Measurements from ENCODE around the gene TRHDE. TPM values are rescaled to one million over a fixed set of nuclear protein-coding genes. Genes with fewer than 3 reads are reported as not detected.

The TRHDE gene
- total RNA-seq, 2 donors from 2014 or later: 10.9 to 73.2 TPM

- Histone ChIP-seq H3K4me3 (peak overlapping the region; percentile 41 to 55), H3K36me3 (replicated peaks in 1 of 2; ENCODE audit: insufficient read depth in 1 of 2, low read depth in 2 of 2) (no peaks in the 10 kb centered on the region), H3K27ac (peak overlapping the region; percentile 86 to 95 (median 92)), H3K27me3 (no peaks in the 10 kb centered on the region), H3K9me3 (no peaks in the 10 kb centered on the region), H3K4me1 (peaks cover 9% of the 10 kb centered on the region)
- ATAC-seq (peak; percentile 5), DNase-seq (peak; percentile 30 to 51 (median 40))
- intact Hi-C loops (cut with DNase I): no loop called here
- 0 to 1% methylated on average over 28 to 71 of the region's 79 CpGs for WGBS, 2 donors
- TF ChIP-seq POLR2A (IDR thresholded peaks at IDR 0.05): peak in 2 of 3 donors; percentile 40 to 53
- peak in 1 of 7 experiments; percentile 6 for TF ChIP-seq CTCF (IDR thresholded peaks at IDR 0.05)
Observed at GRCh38 chr12:72272731-72273498, 745 bp downstream of the TRHDE start.

GRCh38 chr12:72273499-72273837 is 1.3 kb downstream of the TRHDE start:
- WGBS, 2 donors: 0 to 3% methylated on average over 11 to 24 of the region's 24 CpGs
- Histone ChIP-seq H3K4me3 (peak overlapping the region; percentile 41 to 55), H3K27me3 (no peaks in the 10 kb centered on the region), H3K4me1 (peaks cover 9% of the 10 kb centered on the region), H3K27ac (peak overlapping the region; percentile 86 to 95 (median 92)), H3K9me3 (no peaks in the 10 kb centered on the region), H3K36me3 (replicated peaks in 1 of 2; ENCODE audit: insufficient read depth in 1 of 2, low read depth in 2 of 2) (no peaks in the 10 kb centered on the region)
- ATAC-seq (peak; percentile 16), DNase-seq (peak in 3 of 4 donors; percentile 35 to 47 (median 37))
- intact Hi-C loops (cut with DNase I): no loop called here
- no peak for TF ChIP-seq CTCF (IDR thresholded peaks at IDR 0.05)
- no peak for TF ChIP-seq POLR2A (IDR thresholded peaks at IDR 0.05)

- intact Hi-C loops (cut with DNase I): no loop called here
- Histone ChIP-seq H3K36me3 (replicated peaks in 1 of 2; ENCODE audit: insufficient read depth in 1 of 2, low read depth in 2 of 2) (no peaks in the 10 kb centered on the region), H3K4me1 (peaks cover 11% of the 10 kb centered on the region), H3K27ac (peak overlapping the region; percentile 86 to 95 (median 92)), H3K9me3 (no peaks in the 10 kb centered on the region), H3K27me3 (no peaks in the 10 kb centered on the region), H3K4me3 (peak overlapping the region; percentile 41 to 55)
- DNase-seq (peak; percentile 76 to 87 (median 78)), ATAC-seq (peak; percentile 45)
- TF ChIP-seq CTCF (IDR thresholded peaks at IDR 0.05) (no peak), POLR2A (IDR thresholded peaks at IDR 0.05) (peak in 2 of 3 donors; percentile 57 to 64)
- 7 to 8% methylated on average over 15 to 17 of the region's 17 CpGs for WGBS, 2 donors
Observed at GRCh38 chr12:72273851-72274351, 1.7 kb downstream of the TRHDE start.

GRCh38 chr12:72274931-72275330 is 2.8 kb downstream of the TRHDE start:
- H3K4me1 ChIP-seq: peaks cover 18% of the 10 kb centered on the region
- peak overlapping the region; percentile 86 to 95 (median 92) for H3K27ac ChIP-seq
- H3K36me3 ChIP-seq (replicated peaks in 1 of 2; ENCODE audit: insufficient read depth in 1 of 2, low read depth in 2 of 2): no peaks in the 10 kb centered on the region
- peak in 3 of 4 donors; percentile 24 to 33 (median 30) for DNase-seq
- intact Hi-C loops (cut with DNase I): no loop called here
- TF ChIP-seq CTCF (IDR thresholded peaks at IDR 0.05) (no peak), POLR2A (IDR thresholded peaks at IDR 0.05) (peak in 2 of 3 donors; percentile 48 to 53)
- H3K27me3 ChIP-seq: no peaks in the 10 kb centered on the region
- WGBS, 2 donors: 27 to 38% methylated on average over 1 of the region's 1 CpG
- no peaks in the 10 kb centered on the region for H3K9me3 ChIP-seq
- no peak overlapping the region for H3K4me3 ChIP-seq
- no peak for ATAC-seq
